DMS114 treated with DMSO at 0.1 percent for 48 hours (cell line): ENCODE measurements around the gene GLTP.
"Not testable (repeated sequence)": the region's sequence is repeated elsewhere in the genome, so short reads cannot be mapped to it uniquely, and the experiment has no call there.

Experiments used
- DNase-seq: peaks from one replicate; lab custom pipeline; 2025; ENCODE audit not compliant: unreplicated experiment; lab: John Stamatoyannopoulos, UW

Gene GLTP

GRCh38 chr12:109878749-109879148 is 1.6 kb downstream of the GLTP start:
- DNase-seq = no peak

- no peak for DNase-seq
These were observed 2.1 kb downstream of the GLTP start for GRCh38 chr12:109878247-109878625.

DNA sequence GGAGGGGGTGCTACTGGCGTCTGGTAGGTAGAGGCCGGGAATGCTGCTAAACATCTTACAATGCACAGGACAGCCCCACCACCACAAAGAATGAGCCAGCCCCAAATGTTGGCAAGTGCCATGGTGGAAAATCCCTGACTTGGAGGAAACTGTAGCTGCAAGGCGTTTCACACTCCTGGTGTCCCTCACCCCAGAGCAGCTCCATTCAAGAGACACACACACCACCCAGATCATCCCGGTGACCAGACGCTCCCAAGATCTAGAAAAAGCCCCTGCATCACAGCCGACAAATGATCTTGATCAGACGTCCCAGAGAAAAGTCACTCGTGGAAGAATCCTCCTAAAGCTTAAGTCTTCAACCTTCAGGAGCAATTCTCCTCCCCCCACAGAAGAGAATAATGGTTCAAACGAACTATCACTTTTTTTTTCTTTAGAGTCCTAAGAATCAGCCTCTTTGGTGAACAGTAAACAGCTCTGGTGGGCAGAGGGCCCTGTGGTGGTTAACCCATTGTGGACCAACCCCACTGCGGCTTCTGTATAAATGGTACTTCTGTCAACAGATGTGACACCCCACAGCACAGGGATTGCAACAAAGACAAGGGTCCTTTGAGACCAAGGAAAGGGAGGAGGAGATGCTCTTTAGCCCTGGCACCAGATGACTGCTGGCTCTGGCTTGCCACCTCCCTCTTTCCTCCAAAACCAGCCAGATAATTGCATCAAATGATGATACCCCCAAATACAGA is 2.7 kb downstream of the GLTP start:
- DNase-seq = no peak

DNA sequence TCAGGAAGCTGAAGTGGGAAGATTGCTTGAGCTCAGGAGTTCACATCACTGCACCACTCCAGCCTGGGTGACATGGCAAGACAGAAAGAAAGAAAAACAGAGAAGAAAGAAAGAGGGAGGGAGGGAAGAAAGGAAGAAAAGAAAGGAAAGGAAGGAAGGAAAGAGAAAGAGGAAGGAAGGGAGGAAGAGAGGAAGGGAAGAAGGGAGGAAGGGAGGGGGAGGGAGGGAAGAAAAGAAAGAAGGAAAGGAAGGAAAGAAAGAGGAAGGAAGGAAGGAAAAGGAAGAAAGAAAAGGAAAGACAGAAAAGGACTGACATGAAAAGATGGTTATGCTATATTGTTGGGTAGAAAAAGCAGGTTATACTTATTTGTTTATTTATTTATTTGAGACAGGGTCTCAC is 3.9 kb downstream of the GLTP start:
- DNase-seq = no peak

DNA sequence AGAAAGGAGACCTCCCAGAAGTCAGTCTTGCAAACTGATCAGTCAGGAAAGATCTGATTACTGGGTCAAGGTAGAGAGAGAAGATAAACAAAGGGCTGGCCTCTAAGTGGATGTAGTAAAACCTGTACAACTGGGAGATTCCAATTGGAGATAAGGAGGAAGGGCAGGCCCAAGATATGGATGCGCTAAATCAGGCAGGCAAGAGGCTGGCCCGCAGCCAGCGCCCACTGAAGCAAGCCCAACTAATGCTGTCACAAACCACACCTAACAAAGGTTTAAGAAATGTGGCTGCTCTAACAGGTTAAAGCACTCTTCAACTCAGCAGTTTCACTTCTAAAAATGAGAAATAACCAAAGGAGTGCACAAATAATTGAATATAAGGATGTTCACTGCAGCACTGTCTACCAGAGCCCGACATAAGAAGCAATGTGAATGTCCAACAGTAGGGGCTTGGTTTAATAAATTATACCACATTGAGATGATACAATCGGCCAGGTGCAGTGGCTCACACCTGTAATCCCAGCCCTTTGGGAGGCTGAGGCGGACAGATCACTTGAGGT is 4.7 kb downstream of the GLTP start:
- no peak for DNase-seq

GRCh38 chr12:109873653-109874052 is 6.7 kb downstream of the GLTP start:
- DNase-seq = no peak

- no peak for DNase-seq
These were observed 8.6 kb downstream of the GLTP start for GRCh38 chr12:109871668-109872314.

DNA sequence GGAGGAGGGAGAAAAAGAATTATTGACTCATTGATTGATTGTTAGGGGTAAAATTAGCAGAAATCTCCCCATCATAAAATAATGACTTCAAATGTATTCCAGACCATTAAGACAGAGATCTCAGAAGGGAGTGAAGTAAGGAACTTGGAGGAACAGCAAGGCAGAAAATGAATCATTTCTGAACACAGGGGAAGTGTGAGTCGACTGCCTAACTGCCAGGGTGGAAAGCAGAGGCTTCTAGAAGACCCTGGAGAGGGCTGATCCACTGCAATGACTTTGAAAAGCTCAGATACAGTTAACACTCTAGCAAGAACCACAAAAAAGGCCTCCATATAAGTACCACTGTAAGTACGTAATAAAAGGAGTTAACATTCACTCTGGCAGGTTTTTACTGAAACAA is 9.7 kb downstream of the GLTP start:
- no peak for DNase-seq

GRCh38 chr12:109868182-109869051 is 11.9 kb downstream of the GLTP start:
- no peak for DNase-seq

DNA sequence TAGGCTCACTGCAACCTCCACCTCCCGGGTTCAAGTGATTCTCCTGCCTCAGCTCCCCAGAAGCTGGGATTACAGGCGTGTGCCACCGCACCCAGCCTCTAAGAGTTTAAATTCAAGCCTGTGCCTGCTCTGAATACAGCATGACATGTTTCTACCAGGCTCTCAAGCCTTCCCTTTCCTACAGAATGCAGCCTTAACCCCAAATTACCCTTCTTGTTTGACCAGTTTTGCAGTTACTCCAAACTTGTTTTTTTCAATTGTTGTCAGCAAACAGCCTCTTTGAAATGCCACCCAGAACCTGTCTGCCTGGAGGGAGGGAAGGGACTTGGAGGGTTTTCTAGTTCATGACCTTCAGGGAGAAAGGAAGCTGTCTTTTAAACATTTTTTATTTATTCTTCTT is 15.4 kb downstream of the GLTP start:
- DNase-seq = no peak

DNA sequence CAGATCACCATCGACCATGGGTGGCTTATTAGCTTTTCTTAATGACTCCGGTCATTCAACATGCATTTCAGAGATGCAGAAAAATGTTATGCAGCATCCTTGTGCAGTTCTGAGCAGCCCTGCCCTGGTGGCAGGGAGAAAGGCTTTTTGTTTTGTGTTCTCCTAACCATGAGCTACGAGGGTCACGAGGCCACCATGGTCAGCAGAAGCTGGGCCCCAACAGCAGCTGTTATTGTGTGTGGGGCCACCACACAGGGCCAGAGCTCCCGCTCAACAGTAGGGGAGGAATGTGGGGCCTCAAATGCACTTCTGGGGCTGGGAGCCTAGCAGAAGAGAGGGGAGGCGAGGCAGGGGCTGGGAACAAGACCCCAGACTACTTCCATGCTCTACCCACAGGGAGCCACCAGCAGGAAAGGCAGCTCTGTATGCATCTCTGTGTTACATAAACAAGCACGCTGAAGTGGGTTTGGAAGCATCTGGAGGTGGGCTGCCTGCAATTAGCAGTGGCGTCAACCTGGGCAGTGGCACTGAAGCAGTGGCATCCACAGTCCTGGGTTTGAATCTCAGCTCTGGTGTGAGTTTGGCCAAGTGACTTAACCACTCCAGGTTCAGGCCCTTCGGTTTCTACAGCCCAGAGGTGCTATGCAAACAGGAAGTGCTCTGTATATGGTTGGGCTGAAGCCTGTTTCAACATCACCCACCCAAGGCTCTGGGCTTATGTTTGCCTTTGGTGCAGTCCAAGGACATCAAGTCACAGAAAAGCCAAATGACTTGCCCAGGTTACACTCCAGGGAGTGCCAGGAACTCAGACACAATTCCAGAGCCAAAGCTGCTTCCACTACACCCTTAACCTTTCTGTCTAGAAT is 16.3 kb downstream of the GLTP start:
- DNase-seq = no peak

DNA sequence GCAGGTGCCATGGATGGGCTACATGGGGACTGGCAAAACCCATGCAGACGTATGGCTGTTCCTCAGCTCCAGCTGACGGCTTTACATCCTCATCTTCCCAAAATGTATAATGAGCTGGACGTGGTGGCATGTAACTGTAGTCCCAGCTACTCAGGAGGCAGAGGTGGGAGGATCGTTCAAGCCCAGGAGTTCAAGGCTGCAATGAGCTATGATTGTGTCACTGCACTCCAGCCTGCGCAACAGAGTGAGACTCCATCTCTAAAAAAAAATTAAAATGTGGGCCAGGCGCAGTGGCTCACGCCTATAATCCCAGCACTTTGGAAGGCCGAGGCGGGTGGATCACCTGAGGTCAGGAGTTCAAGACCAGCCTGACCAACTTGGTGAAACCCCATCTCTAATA is 17.9 kb downstream of the GLTP start:
- not testable (repeated sequence) for DNase-seq

DNA sequence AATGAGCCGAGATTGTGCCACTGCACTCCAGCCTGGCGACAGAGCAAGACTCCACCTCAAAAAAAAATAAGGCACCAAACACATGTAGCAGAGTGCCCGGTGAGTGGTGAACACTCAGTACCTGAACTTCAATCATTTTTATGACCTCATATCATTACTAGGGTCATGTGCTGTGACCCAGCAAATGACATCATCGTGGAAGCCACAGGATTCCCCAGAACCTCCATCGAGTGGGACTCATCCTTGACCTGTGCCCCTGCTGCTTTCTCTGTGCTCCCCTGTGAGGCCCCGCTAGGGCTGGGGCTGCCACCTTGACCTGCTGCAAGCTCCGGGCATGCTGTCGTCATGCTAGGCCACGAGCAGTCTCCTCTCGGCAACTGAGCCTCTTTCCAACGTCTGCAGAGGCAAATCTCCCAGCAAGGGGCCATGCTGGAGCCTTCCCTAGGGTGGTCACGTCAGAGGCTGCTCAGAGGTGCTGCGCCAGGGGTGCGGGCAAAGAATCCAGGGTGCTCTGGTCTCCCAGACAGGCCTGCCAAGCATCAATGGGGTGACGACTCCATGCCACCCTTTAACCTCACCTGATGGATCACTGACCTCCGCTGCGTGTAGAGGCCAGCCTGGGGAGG is 18.5 kb downstream of the GLTP start:
- DNase-seq = no peak

GRCh38 chr12:109860977-109861376 is 19.4 kb downstream of the GLTP start:
- DNase-seq = no peak

- no peak for DNase-seq
These were observed 21.6 kb downstream of the GLTP start for GRCh38 chr12:109858764-109859163.

DNA sequence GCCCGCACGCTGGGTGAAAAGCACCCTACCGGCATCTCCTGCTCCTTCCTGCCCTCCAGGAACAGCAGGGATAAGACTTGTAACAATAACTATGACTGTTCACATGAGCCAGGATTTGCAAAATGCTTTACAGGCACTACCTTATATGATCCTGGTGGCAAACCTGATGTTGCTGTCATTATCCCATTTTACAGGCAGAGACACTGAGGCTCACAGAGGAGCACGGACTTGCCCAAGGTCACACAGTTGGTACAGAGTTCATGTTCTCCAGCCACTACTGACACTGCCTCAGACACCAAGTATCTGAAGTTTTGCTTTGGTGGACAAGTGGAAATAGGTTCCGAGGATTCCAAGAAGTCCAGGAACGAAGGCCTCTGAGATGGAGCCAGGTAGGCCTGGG is 22.6 kb downstream of the GLTP start:
- no peak for DNase-seq

DNA sequence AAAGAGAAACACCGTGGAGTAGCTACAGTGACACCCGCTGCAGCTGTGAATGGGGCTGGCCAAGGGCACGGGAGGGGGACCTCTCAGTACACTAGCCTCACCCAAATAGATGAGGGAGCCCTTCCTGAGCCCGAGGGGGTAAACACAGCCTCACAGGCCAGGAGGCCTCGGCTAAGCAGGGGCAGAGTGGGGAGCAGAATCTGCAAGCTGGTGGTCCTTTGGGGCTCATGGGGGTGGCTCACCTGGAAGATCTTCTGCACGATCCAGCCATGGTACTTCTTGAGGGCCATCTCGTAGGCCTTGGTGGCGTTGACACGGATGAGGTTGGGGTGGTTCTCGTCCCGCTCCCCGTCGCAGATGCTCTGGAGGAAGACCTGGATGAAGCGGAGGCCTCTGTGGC is 25.0 kb downstream of the GLTP start:
- no peak for DNase-seq

GRCh38 chr12:109850518-109850917 is 29.8 kb downstream of the GLTP start:
- not testable (repeated sequence) for DNase-seq

DNA sequence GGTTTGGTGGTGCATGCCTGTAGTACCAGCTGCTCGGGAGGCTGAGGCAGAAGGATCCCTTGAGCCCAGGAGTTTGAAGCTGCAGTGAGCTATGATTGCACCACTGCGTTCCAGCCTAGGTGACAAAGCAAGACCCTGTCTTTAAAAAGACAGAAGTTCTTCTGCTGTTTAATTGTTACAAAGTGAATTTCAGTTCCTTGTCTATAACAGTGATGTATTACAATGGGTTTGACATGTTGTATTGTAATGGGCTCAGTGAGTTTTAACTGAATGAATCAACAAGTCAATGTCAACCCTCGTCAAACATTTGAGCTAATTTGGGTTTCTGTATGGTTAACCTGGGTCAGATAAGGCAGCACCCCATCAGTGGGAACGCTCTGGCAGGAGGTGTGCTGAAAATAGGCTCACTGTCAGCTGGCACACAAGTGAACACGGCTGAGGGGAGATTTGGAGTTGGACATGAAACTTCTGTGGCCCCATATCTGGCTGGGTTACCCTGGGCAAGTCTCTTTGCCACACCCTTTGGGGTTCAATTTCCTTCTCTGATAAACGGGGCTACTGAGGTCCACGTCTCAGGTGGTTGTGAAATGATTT is 33.1 kb downstream of the GLTP start:
- no peak for DNase-seq

DNA sequence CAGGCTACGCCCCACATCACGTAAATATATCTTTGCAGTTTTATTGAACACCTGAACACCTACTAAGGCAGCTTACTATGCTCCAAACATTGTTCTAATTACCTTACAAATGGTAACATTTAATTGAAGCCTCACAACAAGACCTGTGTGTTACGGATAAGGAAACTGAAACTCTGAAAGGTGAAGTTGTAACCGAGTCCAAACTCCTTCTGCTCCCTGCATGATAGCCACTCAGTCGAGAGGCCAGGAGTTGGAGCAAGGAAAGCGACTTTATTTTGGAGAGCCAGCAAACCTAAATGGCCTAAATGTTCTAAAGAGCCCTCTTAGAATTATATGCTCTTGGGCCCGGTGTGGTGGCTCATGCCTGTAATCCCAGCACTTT is 34.5 kb downstream of the GLTP start:
- DNase-seq = no peak
